ENCODE measurements around the gene COQ8B. TPM values are rescaled to one million over a fixed set of nuclear protein-coding genes. Genes with fewer than 3 reads are reported as not detected.
A peak's percentile ranks its signal among the peaks of the same experiment; 100 is the strongest.

The COQ8B gene
- total RNA-seq, 6 donors from 2014 or later = 46.2 to 142 (median 65.4) TPM

GRCh38 chr19:40759352-40759751, 42.7 kb upstream of the COQ8B start:
- DNase-seq (no peak), ATAC-seq (ENCODE audit: low FRiP score in 2 of 2) (no peak)
- TF ChIP-seq, protein P1, sequence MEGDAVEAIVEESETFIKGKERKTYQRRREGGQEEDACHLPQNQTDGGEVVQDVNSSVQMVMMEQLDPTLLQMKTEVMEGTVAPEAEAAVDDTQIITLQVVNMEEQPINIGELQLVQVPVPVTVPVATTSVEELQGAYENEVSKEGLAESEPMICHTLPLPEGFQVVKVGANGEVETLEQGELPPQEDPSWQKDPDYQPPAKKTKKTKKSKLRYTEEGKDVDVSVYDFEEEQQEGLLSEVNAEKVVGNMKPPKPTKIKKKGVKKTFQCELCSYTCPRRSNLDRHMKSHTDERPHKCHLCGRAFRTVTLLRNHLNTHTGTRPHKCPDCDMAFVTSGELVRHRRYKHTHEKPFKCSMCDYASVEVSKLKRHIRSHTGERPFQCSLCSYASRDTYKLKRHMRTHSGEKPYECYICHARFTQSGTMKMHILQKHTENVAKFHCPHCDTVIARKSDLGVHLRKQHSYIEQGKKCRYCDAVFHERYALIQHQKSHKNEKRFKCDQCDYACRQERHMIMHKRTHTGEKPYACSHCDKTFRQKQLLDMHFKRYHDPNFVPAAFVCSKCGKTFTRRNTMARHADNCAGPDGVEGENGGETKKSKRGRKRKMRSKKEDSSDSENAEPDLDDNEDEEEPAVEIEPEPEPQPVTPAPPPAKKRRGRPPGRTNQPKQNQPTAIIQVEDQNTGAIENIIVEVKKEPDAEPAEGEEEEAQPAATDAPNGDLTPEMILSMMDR (IDR thresholded peaks at IDR 0.05) = no peak
- TF ChIP-seq EP300 (IDR thresholded peaks at IDR 0.05) = no peak
- no peak for TF ChIP-seq POLR2AphosphoS5 (IDR thresholded peaks at IDR 0.05)
- TF ChIP-seq POLR2A (IDR thresholded peaks at IDR 0.05) = no peak
- Histone ChIP-seq H3K4me1 (peaks cover 26 to 35% (median 28%) of the 10 kb centered on the region in 4 donors), H3K36me3 (peaks cover 43 to 85% (median 71%) of the 10 kb centered on the region in 4 donors), H3K27ac (no peak overlapping the region), H3K4me3 (no peak overlapping the region), H3K9me3 (no peaks in the 10 kb centered on the region), H3K27me3 (no peaks in the 10 kb centered on the region)
- 95 to 98% methylated on average over 12 to 13 of the region's 13 CpGs for WGBS, 2 donors

- H3K27me3 ChIP-seq = no peaks in the 10 kb centered on the region
- H3K27ac ChIP-seq = no peak overlapping the region
- peaks cover 34 to 42% (median 37%) of the 10 kb centered on the region in 4 donors for H3K4me1 ChIP-seq
- no peak overlapping the region for H3K4me3 ChIP-seq
- no peak for TF ChIP-seq EP300 (IDR thresholded peaks at IDR 0.05)
- TF ChIP-seq POLR2AphosphoS5 (IDR thresholded peaks at IDR 0.05) = no peak
- TF ChIP-seq, protein P1 (IDR thresholded peaks at IDR 0.05) = no peak
- no peak for TF ChIP-seq POLR2A (IDR thresholded peaks at IDR 0.05)
- DNase-seq = no peak
- 96% methylated on average over 3 of the region's 3 CpGs for WGBS, 2 donors
- no peak for ATAC-seq (ENCODE audit: low FRiP score in 2 of 2)
- H3K36me3 ChIP-seq = peaks cover 38 to 80% (median 62%) of the 10 kb centered on the region in 4 donors
- no peaks in the 10 kb centered on the region for H3K9me3 ChIP-seq
Measured at GRCh38 chr19:40758491-40758890, 41.8 kb upstream of the COQ8B start.

DNA sequence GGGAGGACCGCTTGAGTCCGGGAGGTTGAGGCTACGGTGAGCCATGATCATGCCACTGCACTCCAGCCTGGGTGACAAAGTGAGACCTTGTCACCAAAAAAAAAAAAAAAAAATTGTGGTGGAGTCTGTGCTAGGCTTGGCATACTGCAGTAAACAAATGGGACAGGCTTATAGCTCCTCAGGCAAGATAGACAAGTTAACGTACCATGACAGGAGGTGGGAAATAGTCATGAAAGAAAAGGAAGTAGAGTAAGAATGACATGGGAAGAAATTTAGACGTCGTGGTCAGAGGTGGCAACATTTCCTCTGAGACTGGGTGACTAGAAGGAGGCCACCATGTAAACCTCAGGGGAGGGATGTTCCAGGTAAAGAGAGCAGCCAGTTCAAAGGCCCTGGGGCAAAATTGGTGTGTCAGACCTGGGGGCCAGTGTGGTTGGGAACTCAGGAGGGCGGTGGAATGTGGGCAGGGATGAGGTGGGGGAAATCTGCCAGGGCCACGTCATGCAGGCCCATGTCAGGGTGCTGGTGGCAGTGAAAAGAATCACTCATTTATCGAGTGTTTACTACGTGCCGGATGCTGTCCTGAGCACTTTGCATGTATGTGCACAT, 39.9 kb upstream of the COQ8B start:
- 63 to 77% methylated on average over 10 to 11 of the region's 11 CpGs for WGBS, 2 donors
- peaks cover 20 to 61% (median 43%) of the 10 kb centered on the region in 4 donors for H3K36me3 ChIP-seq
- H3K27me3 ChIP-seq = no peaks in the 10 kb centered on the region
- no peak for DNase-seq
- H3K9me3 ChIP-seq = no peaks in the 10 kb centered on the region
- no peak for ATAC-seq (ENCODE audit: low FRiP score in 2 of 2)
- H3K4me3 ChIP-seq = no peak overlapping the region
- peaks cover 50 to 57% (median 53%) of the 10 kb centered on the region in 4 donors for H3K4me1 ChIP-seq
- no peak for TF ChIP-seq POLR2AphosphoS5 (IDR thresholded peaks at IDR 0.05)
- TF ChIP-seq EP300 (IDR thresholded peaks at IDR 0.05) = no peak
- TF ChIP-seq POLR2A (IDR thresholded peaks at IDR 0.05) = no peak
- TF ChIP-seq, protein P1 (IDR thresholded peaks at IDR 0.05) = no peak
- peak overlapping the region in 2 of 4 donors; percentile 9 to 42 for H3K27ac ChIP-seq

- Histone ChIP-seq H3K4me1 (peaks cover 50 to 57% (median 52%) of the 10 kb centered on the region in 4 donors), H3K9me3 (no peaks in the 10 kb centered on the region), H3K4me3 (no peak overlapping the region), H3K27ac (peak overlapping the region in 1 of 4 donors; percentile 42), H3K36me3 (peaks cover 19 to 54% (median 35%) of the 10 kb centered on the region in 4 donors), H3K27me3 (no peaks in the 10 kb centered on the region)
- no peak for TF ChIP-seq EP300 (IDR thresholded peaks at IDR 0.05)
- no peak for TF ChIP-seq POLR2AphosphoS5 (IDR thresholded peaks at IDR 0.05)
- TF ChIP-seq, protein P1 (IDR thresholded peaks at IDR 0.05) = no peak
- no peak for TF ChIP-seq POLR2A (IDR thresholded peaks at IDR 0.05)
- DNase-seq (no peak), ATAC-seq (ENCODE audit: low FRiP score in 2 of 2) (no peak)
- WGBS, 2 donors = 98 to 99% methylated on average over 5 to 8 of the region's 8 CpGs
Measured at GRCh38 chr19:40755791-40756190, 39.1 kb upstream of the COQ8B start.

GRCh38 chr19:40755248-40755624, 38.5 kb upstream of the COQ8B start:
- Histone ChIP-seq H3K9me3 (no peaks in the 10 kb centered on the region), H3K36me3 (peaks cover 14 to 49% (median 30%) of the 10 kb centered on the region in 4 donors), H3K27me3 (no peaks in the 10 kb centered on the region), H3K4me1 (peaks cover 50 to 57% (median 51%) of the 10 kb centered on the region in 4 donors), H3K27ac (peak overlapping the region in 2 of 4 donors; percentile 37 to 61), H3K4me3 (no peak overlapping the region)
- ATAC-seq (ENCODE audit: low FRiP score in 2 of 2) (no peak), DNase-seq (no peak)
- WGBS, 2 donors = 79 to 100% methylated on average over 3 of the region's 3 CpGs
- TF ChIP-seq EP300 (IDR thresholded peaks at IDR 0.05) = no peak
- TF ChIP-seq POLR2A (IDR thresholded peaks at IDR 0.05) = no peak

Data from upper lobe of left lung (tissue), 6 donors.